Brain microvascular endothelial cell (primary cell): Measurements from ENCODE around the gene TBCEL.

Experiments
- DNase-seq: peaks from one replicate; pipeline ENCODE4 v3.0.0-alpha.2; 2020
- H3K27ac ChIP-seq: fragments of 250-450 bp; sonication (Bioruptor Pico); 2 replicates; pipeline ENCODE4 v1.5.1; 2020; ENCODE audit warnings: mild to moderate bottlenecking, moderate library complexity
- H3K27me3 ChIP-seq: fragments of 250-450 bp; sonication (Bioruptor Pico); replicated peaks from 2 replicates; pipeline ENCODE4 v1.5.1; 2020; ENCODE audit warnings: mild to moderate bottlenecking
- H3K36me3 ChIP-seq: fragments of 250-450 bp; sonication (Bioruptor Pico); replicated peaks from 2 replicates; pipeline ENCODE4 v1.5.1; 2020; ENCODE audit warnings: mild to moderate bottlenecking
- H3K4me3 ChIP-seq: 2 replicates; pipeline ENCODE4 v1.5.1; 2011; ENCODE audit warnings: low read depth, mild to moderate bottlenecking, control low read depth, low read length, moderate library complexity
- in situ Hi-C: cut with HindIII; loops from 2 replicates; pipeline ENCODE4 v1.10.0; 2017; ENCODE audit warnings: low sequenced_read_pairs, low pct_ligation_motif_present
- TF ChIP-seq, protein P1 (sequence below): IDR thresholded peaks from 2 replicates; pipeline ENCODE4 v1.5.1; 2011; ENCODE audit warnings: low read depth, mild to moderate bottlenecking, moderate library complexity, low read length, control low read depth, inconsistent platforms; ENCODE audit errors: missing control alignments

The TBCEL gene

GRCh38 chr11:120996973-120997372, 26.9 kb upstream of the TBCEL start:
- no peaks in the 10 kb centered on the region for H3K27me3 ChIP-seq
- no peak overlapping the region for H3K27ac ChIP-seq
- H3K36me3 ChIP-seq = no peaks in the 10 kb centered on the region
- DNase-seq = no peak
- in situ Hi-C loops = no loop called here
- H3K4me3 ChIP-seq = no peak overlapping the region
- TF ChIP-seq, protein P1, sequence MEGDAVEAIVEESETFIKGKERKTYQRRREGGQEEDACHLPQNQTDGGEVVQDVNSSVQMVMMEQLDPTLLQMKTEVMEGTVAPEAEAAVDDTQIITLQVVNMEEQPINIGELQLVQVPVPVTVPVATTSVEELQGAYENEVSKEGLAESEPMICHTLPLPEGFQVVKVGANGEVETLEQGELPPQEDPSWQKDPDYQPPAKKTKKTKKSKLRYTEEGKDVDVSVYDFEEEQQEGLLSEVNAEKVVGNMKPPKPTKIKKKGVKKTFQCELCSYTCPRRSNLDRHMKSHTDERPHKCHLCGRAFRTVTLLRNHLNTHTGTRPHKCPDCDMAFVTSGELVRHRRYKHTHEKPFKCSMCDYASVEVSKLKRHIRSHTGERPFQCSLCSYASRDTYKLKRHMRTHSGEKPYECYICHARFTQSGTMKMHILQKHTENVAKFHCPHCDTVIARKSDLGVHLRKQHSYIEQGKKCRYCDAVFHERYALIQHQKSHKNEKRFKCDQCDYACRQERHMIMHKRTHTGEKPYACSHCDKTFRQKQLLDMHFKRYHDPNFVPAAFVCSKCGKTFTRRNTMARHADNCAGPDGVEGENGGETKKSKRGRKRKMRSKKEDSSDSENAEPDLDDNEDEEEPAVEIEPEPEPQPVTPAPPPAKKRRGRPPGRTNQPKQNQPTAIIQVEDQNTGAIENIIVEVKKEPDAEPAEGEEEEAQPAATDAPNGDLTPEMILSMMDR = no peak

- TF ChIP-seq, protein P1 = no peak
- Histone ChIP-seq H3K27me3 (no peaks in the 10 kb centered on the region), H3K27ac (no peak overlapping the region), H3K36me3 (no peaks in the 10 kb centered on the region), H3K4me3 (no peak overlapping the region)
- DNase-seq = no peak
- in situ Hi-C loops = no loop called here
Observed at GRCh38 chr11:120998581-120998980, 25.3 kb upstream of the TBCEL start.

- Histone ChIP-seq H3K27me3 (no peaks in the 10 kb centered on the region), H3K4me3 (no peak overlapping the region), H3K27ac (no peak overlapping the region), H3K36me3 (no peaks in the 10 kb centered on the region)
- in situ Hi-C loops = no loop called here
- TF ChIP-seq, protein P1 = no peak
- no peak for DNase-seq
Observed at GRCh38 chr11:121004206-121004840, 19.6 kb upstream of the TBCEL start.

GRCh38 chr11:121006922-121007321, 17.0 kb upstream of the TBCEL start:
- H3K27ac ChIP-seq = no peak overlapping the region
- no peaks in the 10 kb centered on the region for H3K27me3 ChIP-seq
- TF ChIP-seq, protein P1 = no peak
- in situ Hi-C loops = no loop called here
- no peak overlapping the region for H3K4me3 ChIP-seq
- H3K36me3 ChIP-seq = no peaks in the 10 kb centered on the region
- no peak for DNase-seq

- H3K27me3 ChIP-seq = no peaks in the 10 kb centered on the region
- TF ChIP-seq, protein P1 = no peak
- no peak for DNase-seq
- H3K27ac ChIP-seq = no peak overlapping the region
- H3K36me3 ChIP-seq = no peaks in the 10 kb centered on the region
- in situ Hi-C loops = no loop called here
- H3K4me3 ChIP-seq = no peak overlapping the region
Observed at GRCh38 chr11:121008551-121008950, 15.4 kb upstream of the TBCEL start.

DNA sequence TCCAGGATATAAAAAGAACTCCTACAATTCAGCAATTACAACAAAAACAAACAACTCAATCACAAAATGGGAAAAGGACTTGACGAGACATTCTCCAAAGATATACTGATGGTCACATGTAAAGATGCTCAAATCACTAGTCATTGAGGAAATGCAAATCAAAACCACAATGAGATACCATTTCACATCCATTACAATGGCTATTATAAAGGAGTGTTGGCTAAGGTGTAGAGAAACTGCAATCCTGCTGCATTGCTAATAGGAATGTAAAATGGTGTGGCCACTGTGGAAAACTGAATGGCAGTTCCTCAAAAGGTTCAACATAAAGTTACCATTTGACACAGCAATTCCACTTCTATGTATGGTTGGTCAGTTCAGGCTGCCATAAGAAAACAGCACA, 11.8 kb upstream of the TBCEL start:
- DNase-seq = no peak
- in situ Hi-C loops = no loop called here

More for the DNA sequence above, 11.8 kb upstream of the TBCEL start:
- Histone ChIP-seq H3K27me3 (no peaks in the 10 kb centered on the region), H3K4me3 (no peak overlapping the region), H3K27ac (no peak overlapping the region), H3K36me3 (no peaks in the 10 kb centered on the region)
- TF ChIP-seq, protein P1 = no peak
